HCT116 (cell line): ENCODE results near the gene NT5C3B. TPM values are rescaled to one million over a fixed set of nuclear protein-coding genes. Genes with fewer than 3 reads are reported as not detected.
A peak's percentile ranks its signal among the peaks of the same experiment; 100 is the strongest.

ENCODE experiments used
- ATAC-seq: fragments of 200-7000 bp; cut with Tn5 transposase; 2 replicates; pipeline ENCODE4 v1.9.1; 2020; ENCODE audit warnings: mild to moderate bottlenecking, moderate library complexity
- BruUV-seq: library from RNA; stranded (reverse); fragments of 400-500 nt; replicated peaks from 2 replicates; lab custom pipeline; 2021; lab: Mats Ljungman, UMichigan
- CTCF ChIA-PET: fragments of 300-600 bp; sonication (Branson Sonifier 250); formaldehyde crosslinking; loops from one replicate; lab custom pipeline; 2021; ENCODE audit warnings: antibody characterized with exemption; lab: Charles Lee
- POLR2A ChIA-PET: fragments of 300-600, 350-600 bp; sonication (Branson Sonifier 250); formaldehyde crosslinking; loops from one replicate; lab custom pipeline; 2021; ENCODE audit warnings: antibody characterized with exemption; lab: Charles Lee
- RAD21 ChIA-PET, 2 experiments: fragments of 300-600 bp; sonication (Branson Sonifier 250); formaldehyde crosslinking; loops; one replicate each; lab custom pipeline; 2023; ENCODE audit warnings: low total read pairs in 2 of 2; ENCODE audit not compliant: uncharacterized antibody in 2 of 2, unreplicated experiment in 2 of 2, low non-redundant PET in 1 of 2; lab: Charles Lee
- DNase-seq: peaks from one replicate; pipeline ENCODE4 v3.0.0-alpha.2; 2010; ENCODE audit warnings: low read depth, low spot score
- H2AFZ ChIP-seq: fragments of 200-600 bp; shearing (Covaris generic), sonication (generic); 2 replicates; pipeline ENCODE4 v1.6.1; 2017; ENCODE audit warnings: low read depth, mixed run types, mixed read lengths, antibody characterized with exemption, low read length; ENCODE audit not compliant: poor library complexity, severe bottlenecking
- H3K27ac ChIP-seq: 2 replicates; pipeline ENCODE4 v1.5.1; 2012; ENCODE audit warnings: low read depth, low read length
- H3K27me3 ChIP-seq: fragments of 200-600 bp; sonication (generic); 2 replicates; pipeline ENCODE4 v1.6.1; 2016; ENCODE audit warnings: mixed run types, low read length, mixed read lengths; ENCODE audit not compliant: insufficient read depth
- H3K36me3 ChIP-seq, 2 experiments: fragments of 200-500 bp in 1 of 2; fragments of 200-600 bp in 1 of 2; sonication (Bioruptor generic) in 1 of 2; sonication (generic) in 1 of 2; 2 replicates each; pipeline versions ENCODE4 v1.5.1 to v1.6.1; 2014 to 2016; ENCODE audit warnings: low read length in 2 of 2, inconsistent platforms in 1 of 2, mixed read lengths in 1 of 2, mixed run types in 1 of 2; ENCODE audit not compliant: insufficient read depth in 2 of 2, control insufficient read depth in 1 of 2
- H3K4me1 ChIP-seq, 2 experiments: fragments of 200-600 bp in 1 of 2; sonication (generic) in 1 of 2; 2 replicates each; pipeline versions ENCODE4 v1.5.1 to v1.6.1; 2012 to 2017; ENCODE audit warnings: low read length in 2 of 2, inconsistent platforms in 1 of 2, mild to moderate bottlenecking in 1 of 2, mixed read lengths in 1 of 2, mixed run types in 1 of 2, moderate library complexity in 1 of 2; ENCODE audit not compliant: insufficient read depth in 2 of 2, control insufficient read depth in 1 of 2
- H3K4me2 ChIP-seq: fragments of 200-600 bp; sonication (generic); 2 replicates; pipeline ENCODE4 v1.6.1; 2017; ENCODE audit warnings: mixed run types, low read length, mixed read lengths
- H3K4me3 ChIP-seq, 2 experiments: fragments of 200-600 bp in 1 of 2; sonication (generic) in 1 of 2; replicated peaks in 1 of 2; 2 replicates each; pipeline ENCODE4 v1.5.1; 2011 to 2016; ENCODE audit warnings: low read length in 2 of 2, control low read depth in 1 of 2, low read depth in 1 of 2, mild to moderate bottlenecking in 1 of 2, mixed read lengths in 1 of 2, mixed run types in 1 of 2
- H3K79me2 ChIP-seq: fragments of 200-600 bp; sonication (generic); 2 replicates; pipeline ENCODE4 v1.6.1; 2017; ENCODE audit warnings: mild to moderate bottlenecking, mixed run types, low read length, moderate library complexity, mixed read lengths; ENCODE audit not compliant: insufficient read depth
- H3K9ac ChIP-seq: fragments of 200-600 bp; sonication (generic); 2 replicates; pipeline ENCODE4 v1.6.1; 2016; ENCODE audit warnings: low read length, mixed read lengths
- H3K9me2 ChIP-seq: fragments of 200-600 bp; sonication (generic), shearing (Covaris generic); 2 replicates; pipeline ENCODE4 v1.6.1; 2017; ENCODE audit warnings: mixed run types, mild to moderate bottlenecking, moderate library complexity; ENCODE audit not compliant: insufficient read depth
- H3K9me3 ChIP-seq, 2 experiments: fragments of 200-500 bp in 1 of 2; fragments of 200-600 bp in 1 of 2; sonication (Bioruptor generic) in 1 of 2; sonication (generic) in 1 of 2; 2 replicates each; pipeline ENCODE4 v1.6.1; 2014 to 2017; ENCODE audit warnings: low read length in 2 of 2, mixed read lengths in 2 of 2, inconsistent platforms in 1 of 2, low read depth in 1 of 2, mild to moderate bottlenecking in 1 of 2, mixed run types in 1 of 2, moderate library complexity in 1 of 2; ENCODE audit not compliant: control insufficient read depth in 1 of 2, insufficient read depth in 1 of 2
- H4K20me1 ChIP-seq: fragments of 200-600 bp; sonication (generic), shearing (Covaris generic); 2 replicates; pipeline ENCODE4 v1.6.1; 2017; ENCODE audit warnings: mixed run types, mild to moderate bottlenecking, moderate library complexity; ENCODE audit not compliant: insufficient read depth
- CBX3 ChIP-seq: IDR thresholded peaks from 2 replicates; pipeline ENCODE4 v1.6.1; 2012; ENCODE audit warnings: low read depth
- CEBPB ChIP-seq: IDR thresholded peaks from 2 replicates; pipeline ENCODE4 v1.6.1; 2012; ENCODE audit warnings: low read depth
- EGR1 ChIP-seq: IDR thresholded peaks from 2 replicates; pipeline ENCODE4 v1.6.1; 2012; ENCODE audit warnings: low read depth
- ELF1 ChIP-seq: IDR thresholded peaks from 2 replicates; pipeline ENCODE4 v1.6.1; 2012; ENCODE audit warnings: low read depth, borderline replicate concordance
- EZH2 ChIP-seq: fragments of 200-600 bp; sonication (generic); IDR thresholded peaks from 2 replicates; pipeline ENCODE4 v1.6.1; 2017; ENCODE audit warnings: antibody characterized with exemption, mixed run types
- EZH2phosphoT487 ChIP-seq: fragments of 200-600 bp; IDR thresholded peaks from 2 replicates; pipeline ENCODE4 v1.6.1; 2018; ENCODE audit warnings: antibody characterized with exemption, borderline replicate concordance
- FOSL1 ChIP-seq: IDR thresholded peaks from 2 replicates; pipeline ENCODE4 v1.6.1; 2012; ENCODE audit warnings: low read depth
- MAX ChIP-seq: IDR thresholded peaks from 2 replicates; pipeline ENCODE4 v1.6.1; 2012
- POLR2A ChIP-seq: IDR thresholded peaks from 2 replicates; pipeline ENCODE4 v1.7.0; 2011; ENCODE audit warnings: borderline replicate concordance; ENCODE audit not compliant: insufficient read depth, insufficient read length; ENCODE audit errors: extremely low read depth
- POLR2AphosphoS5 ChIP-seq: IDR thresholded peaks from 2 replicates; pipeline ENCODE4 v1.6.1; 2011; ENCODE audit warnings: mild to moderate bottlenecking, low read depth, low read length, moderate library complexity
- RAD21 ChIP-seq: IDR thresholded peaks from 2 replicates; pipeline ENCODE4 v1.6.1; 2012; ENCODE audit warnings: low read depth, mild to moderate bottlenecking
- SIN3A ChIP-seq: IDR thresholded peaks from 2 replicates; pipeline ENCODE4 v1.6.1; 2012; ENCODE audit warnings: low read depth
- SP1 ChIP-seq: IDR thresholded peaks from 2 replicates; pipeline ENCODE4 v1.6.1; 2012; ENCODE audit warnings: low read depth
- TCF7L2 ChIP-seq: IDR thresholded peaks from 2 replicates; pipeline ENCODE4 v1.7.0; 2011; ENCODE audit warnings: borderline replicate concordance, inconsistent platforms; ENCODE audit not compliant: insufficient read depth, insufficient read length; ENCODE audit errors: extremely low read depth
- ZFX ChIP-seq: fragments of 450-650 bp; IDR thresholded peaks from 2 replicates; pipeline ENCODE4 v1.6.1; 2017
- intact Hi-C: fragments of 100-400 bp; cut with micrococcal nuclease; formaldehyde crosslinking; loops from 2 replicates; pipeline ENCODE4 v1.10.0; 2022
- total RNA-seq: library from RNA; stranded (reverse); gene quantifications from one replicate; pipeline ENCODE4 v1.2.1, GENCODE V29; 2021; ENCODE audit not compliant: unreplicated experiment
- TF ChIP-seq, protein P1 (sequence below), 3 experiments: fragments of 200-600 bp in 1 of 3; sonication (generic) in 1 of 3; IDR thresholded peaks in 2 of 3; conservative IDR thresholded peaks in 1 of 3; 2 replicates each; pipeline ENCODE4 v1.5.1; 2012 to 2017; ENCODE audit warnings: low read depth in 2 of 3, low read length in 2 of 3, antibody characterized with exemption in 1 of 3, borderline replicate concordance in 1 of 3, control low read depth in 1 of 3, mild to moderate bottlenecking in 1 of 3, mixed read lengths in 1 of 3, mixed run types in 1 of 3, moderate library complexity in 1 of 3; ENCODE audit not compliant: insufficient read depth in 1 of 3
- TF ChIP-seq, protein P2 (sequence below): IDR thresholded peaks from 2 replicates; pipeline ENCODE4 v1.6.1; 2012; ENCODE audit warnings: low read depth

NT5C3B gene
- total RNA-seq, 1 experiment from 2014 or later = 110 TPM

DNA sequence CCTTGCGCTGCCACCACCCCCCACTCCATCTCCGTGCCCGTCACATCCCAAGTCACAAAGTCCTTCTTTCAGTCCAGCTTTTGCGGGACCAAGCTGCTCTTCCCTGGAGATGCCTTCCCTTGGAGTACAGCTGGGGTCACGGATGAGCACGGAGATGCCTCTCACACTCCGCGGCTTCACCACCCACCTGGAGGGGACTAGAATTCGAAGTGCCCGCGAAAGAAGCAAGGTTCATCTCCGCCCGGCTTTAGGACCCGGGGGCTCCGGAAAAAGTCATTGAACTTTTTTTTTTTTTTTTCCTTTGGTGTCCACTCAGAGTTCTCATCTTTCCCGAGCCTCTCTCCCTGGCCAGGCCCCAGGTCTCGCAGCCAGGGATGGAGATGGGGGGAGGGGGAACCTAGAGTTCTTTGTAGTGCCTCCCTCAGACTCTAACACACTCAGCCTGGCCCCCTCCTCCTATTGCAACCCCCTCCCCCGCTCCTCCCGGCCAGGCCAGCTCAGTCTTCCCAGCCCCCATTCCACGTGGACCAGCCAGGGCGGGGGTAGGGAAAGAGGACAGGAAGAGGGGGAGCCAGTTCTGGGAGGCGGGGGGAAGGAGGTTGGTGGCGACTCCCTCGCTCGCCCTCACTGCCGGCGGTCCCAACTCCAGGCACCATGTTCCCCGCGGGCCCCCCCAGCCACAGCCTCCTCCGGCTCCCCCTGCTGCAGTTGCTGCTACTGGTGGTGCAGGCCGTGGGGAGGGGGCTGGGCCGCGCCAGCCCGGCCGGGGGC is 23.5 kb downstream of the NT5C3B start, which contains the start of gene FKBP10 (continued):
- no peak for TF ChIP-seq CEBPB
- no peak for TF ChIP-seq CBX3
- TF ChIP-seq RAD21 = no peak
- no peak for TF ChIP-seq SIN3A
- TF ChIP-seq SP1 = peak; percentile 52

DNA sequence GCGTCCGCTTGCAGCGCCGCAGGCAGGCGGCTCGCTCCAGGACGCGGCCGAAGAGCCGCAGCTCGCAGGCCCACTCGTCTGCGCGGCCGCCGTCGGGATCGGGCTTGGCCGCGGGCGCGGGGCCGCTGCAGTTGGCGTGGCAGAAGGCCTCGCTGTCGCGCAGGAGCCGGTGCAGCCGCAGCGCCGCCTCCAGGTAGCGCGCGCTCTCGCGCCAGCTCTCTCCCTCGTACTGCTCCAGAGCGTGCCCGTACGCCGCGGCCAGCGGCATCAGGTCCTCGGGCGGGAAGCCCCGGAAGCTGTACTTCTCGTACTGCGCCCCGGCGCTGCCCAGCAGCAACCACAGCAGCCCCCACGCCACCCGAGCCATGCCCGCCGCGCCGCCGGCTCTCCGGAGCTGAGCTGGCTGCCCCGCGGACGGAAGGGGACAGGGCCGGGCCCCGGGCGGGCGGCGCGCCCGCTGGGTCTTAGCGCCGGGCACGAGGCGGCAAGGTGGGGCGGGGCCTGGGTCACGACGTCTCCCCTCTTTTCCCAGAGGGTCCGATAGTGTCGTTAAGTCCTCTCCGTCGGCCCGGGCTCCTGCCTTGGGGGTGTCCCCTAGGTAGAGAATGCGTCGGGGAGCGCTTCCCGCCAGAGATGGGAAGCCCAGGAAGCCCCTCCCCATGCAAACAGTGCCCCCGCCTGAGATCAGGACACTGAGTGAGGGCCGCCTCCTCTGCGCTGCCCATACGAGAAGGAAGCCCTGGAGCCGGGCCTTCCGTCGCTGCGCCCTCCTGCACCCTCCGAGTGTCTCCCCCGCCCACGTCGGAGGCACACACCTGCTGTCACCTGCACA is 24.3 kb downstream of the NT5C3B start, which contains the start of gene P3H4:
Gene P3H4, minus strand, starts transcription at position 401 of the 832 bp plus-strand sequence. Its CDS starts 34 bp downstream, at position 367.
- no TSS peak for BruUV-seq
- H3K4me1 ChIP-seq = peaks cover 10 to 41% of the 10 kb centered on the region in 2 experiments; a peak in 3 of 4 replicates
- ChIA-PET RAD21 (interaction anchor here in 1 of 2 experiments (0.9 to 1.2 kb wide), 2 partner anchors 38 to 74 kb away, joined by 3 read pairs; no protein-coding TSS in a partner anchor), CTCF (interaction anchor here (0.6 to 3.5 kb wide), 8 partner anchors 10 to 538 kb away, joined by 3 to 25 read pairs (median 4); partner anchors contain the start of gene JUP), POLR2A (interaction anchor here (0.5 to 2.7 kb wide), 6 partner anchors 11 to 123 kb away, joined by 3 to 11 read pairs (median 4); partner anchors contain the start of genes EIF1 and JUP)
- H3K9me3 ChIP-seq = no peaks in the 10 kb centered on the region
- no peaks in the 10 kb centered on the region for H3K27me3 ChIP-seq
- peak within 1 kb of the TSS; percentile 99 for H3K4me2 ChIP-seq
- peak within 1 kb of the TSS; percentile 66 to 72 for H3K4me3 ChIP-seq
- peak within 1 kb of the TSS; percentile 97 for H3K27ac ChIP-seq
- peak within 1 kb of the TSS; percentile 86 for H2AFZ ChIP-seq
- peak within 1 kb of the TSS; percentile 71 for H3K9ac ChIP-seq
- no peaks in the 10 kb centered on the region for H4K20me1 ChIP-seq
- peaks cover 30% of the 10 kb centered on the region; the same call in 1 of the 2 replicates for H3K79me2 ChIP-seq
- DNase-seq = peak; percentile 44
- intact Hi-C loops = loop anchor here (2.0 kb wide), 1 partner anchor 73 kb away; no protein-coding TSS in a partner anchor
- TF ChIP-seq, protein P1, sequence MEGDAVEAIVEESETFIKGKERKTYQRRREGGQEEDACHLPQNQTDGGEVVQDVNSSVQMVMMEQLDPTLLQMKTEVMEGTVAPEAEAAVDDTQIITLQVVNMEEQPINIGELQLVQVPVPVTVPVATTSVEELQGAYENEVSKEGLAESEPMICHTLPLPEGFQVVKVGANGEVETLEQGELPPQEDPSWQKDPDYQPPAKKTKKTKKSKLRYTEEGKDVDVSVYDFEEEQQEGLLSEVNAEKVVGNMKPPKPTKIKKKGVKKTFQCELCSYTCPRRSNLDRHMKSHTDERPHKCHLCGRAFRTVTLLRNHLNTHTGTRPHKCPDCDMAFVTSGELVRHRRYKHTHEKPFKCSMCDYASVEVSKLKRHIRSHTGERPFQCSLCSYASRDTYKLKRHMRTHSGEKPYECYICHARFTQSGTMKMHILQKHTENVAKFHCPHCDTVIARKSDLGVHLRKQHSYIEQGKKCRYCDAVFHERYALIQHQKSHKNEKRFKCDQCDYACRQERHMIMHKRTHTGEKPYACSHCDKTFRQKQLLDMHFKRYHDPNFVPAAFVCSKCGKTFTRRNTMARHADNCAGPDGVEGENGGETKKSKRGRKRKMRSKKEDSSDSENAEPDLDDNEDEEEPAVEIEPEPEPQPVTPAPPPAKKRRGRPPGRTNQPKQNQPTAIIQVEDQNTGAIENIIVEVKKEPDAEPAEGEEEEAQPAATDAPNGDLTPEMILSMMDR (IDR thresholded peaks at IDR 0.05 in 2 of 3, conservative IDR thresholded peaks at IDR 0.05 in 1 of 3; ENCODE audit: borderline replicate concordance in 1 of 3, insufficient read depth in 1 of 3, low read depth in 2 of 3, low read length in 2 of 3) = peak in 2 of 3 experiments; percentile 51 to 64; a peak in 4 of 6 replicates
- TF ChIP-seq ELF1 = no peak
- TF ChIP-seq, protein P2, sequence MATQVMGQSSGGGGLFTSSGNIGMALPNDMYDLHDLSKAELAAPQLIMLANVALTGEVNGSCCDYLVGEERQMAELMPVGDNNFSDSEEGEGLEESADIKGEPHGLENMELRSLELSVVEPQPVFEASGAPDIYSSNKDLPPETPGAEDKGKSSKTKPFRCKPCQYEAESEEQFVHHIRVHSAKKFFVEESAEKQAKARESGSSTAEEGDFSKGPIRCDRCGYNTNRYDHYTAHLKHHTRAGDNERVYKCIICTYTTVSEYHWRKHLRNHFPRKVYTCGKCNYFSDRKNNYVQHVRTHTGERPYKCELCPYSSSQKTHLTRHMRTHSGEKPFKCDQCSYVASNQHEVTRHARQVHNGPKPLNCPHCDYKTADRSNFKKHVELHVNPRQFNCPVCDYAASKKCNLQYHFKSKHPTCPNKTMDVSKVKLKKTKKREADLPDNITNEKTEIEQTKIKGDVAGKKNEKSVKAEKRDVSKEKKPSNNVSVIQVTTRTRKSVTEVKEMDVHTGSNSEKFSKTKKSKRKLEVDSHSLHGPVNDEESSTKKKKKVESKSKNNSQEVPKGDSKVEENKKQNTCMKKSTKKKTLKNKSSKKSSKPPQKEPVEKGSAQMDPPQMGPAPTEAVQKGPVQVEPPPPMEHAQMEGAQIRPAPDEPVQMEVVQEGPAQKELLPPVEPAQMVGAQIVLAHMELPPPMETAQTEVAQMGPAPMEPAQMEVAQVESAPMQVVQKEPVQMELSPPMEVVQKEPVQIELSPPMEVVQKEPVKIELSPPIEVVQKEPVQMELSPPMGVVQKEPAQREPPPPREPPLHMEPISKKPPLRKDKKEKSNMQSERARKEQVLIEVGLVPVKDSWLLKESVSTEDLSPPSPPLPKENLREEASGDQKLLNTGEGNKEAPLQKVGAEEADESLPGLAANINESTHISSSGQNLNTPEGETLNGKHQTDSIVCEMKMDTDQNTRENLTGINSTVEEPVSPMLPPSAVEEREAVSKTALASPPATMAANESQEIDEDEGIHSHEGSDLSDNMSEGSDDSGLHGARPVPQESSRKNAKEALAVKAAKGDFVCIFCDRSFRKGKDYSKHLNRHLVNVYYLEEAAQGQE = no peak
- TF ChIP-seq POLR2AphosphoS5 = peak; percentile 66
- TF ChIP-seq EZH2phosphoT487 = no peak
- TF ChIP-seq MAX = peak; percentile 92
- no peak for TF ChIP-seq EZH2
- TF ChIP-seq TCF7L2 = peak; percentile 56
- TF ChIP-seq SP1 = peak; percentile 50
- peak; percentile 96 for TF ChIP-seq ZFX
- TF ChIP-seq FOSL1 = no peak; the same call in none of the 2 replicates
- peak; percentile 39 for TF ChIP-seq POLR2A
- TF ChIP-seq EGR1 = no peak
- peak; percentile 81 for ATAC-seq
- H3K36me3 ChIP-seq = no peaks in the 10 kb centered on the region
- no peaks in the 10 kb centered on the region for H3K9me2 ChIP-seq
